GM23338 (cell line): ENCODE data around the gene CXADR. TPM values are rescaled to one million over a fixed set of nuclear protein-coding genes. Genes with fewer than 3 reads are reported as not detected.

ENCODE experiments used
- ATAC-seq: fragments of 200-7000 bp; cut with Tn5 transposase; 3 replicates; pipeline ENCODE4 v1.9.1; 2020
- DNase-seq: peaks from one replicate; pipeline ENCODE4 v3.0.0-alpha.2; 2015; ENCODE audit warnings: low spot score
- H2AFZ ChIP-seq: fragments of 200-600 bp; sonication (generic); 2 replicates; pipeline ENCODE4 v1.8.0; 2016; ENCODE audit warnings: antibody characterized with exemption, mild to moderate bottlenecking, moderate library complexity
- H3F3A ChIP-seq: fragments of 200-600 bp; sonication (generic); replicated peaks from 2 replicates; pipeline ENCODE4 v1.8.0; 2017; ENCODE audit warnings: antibody characterized with exemption, mixed run types, low read depth
- H3K27ac ChIP-seq: fragments of 200-600 bp; sonication (generic); 2 replicates; pipeline ENCODE4 v1.6.1; 2016; ENCODE audit warnings: low read depth
- H3K27me3 ChIP-seq: fragments of 200-600 bp; sonication (generic); 2 replicates; pipeline ENCODE4 v1.8.0; 2016; ENCODE audit warnings: mild to moderate bottlenecking, mixed run types, moderate library complexity; ENCODE audit not compliant: insufficient read depth
- H3K36me3 ChIP-seq: fragments of 200-600 bp; sonication (generic); 2 replicates; pipeline ENCODE4 v1.8.0; 2016; ENCODE audit warnings: mild to moderate bottlenecking; ENCODE audit not compliant: insufficient read depth
- H3K4me1 ChIP-seq: fragments of 200-600 bp; sonication (generic); 2 replicates; pipeline ENCODE4 v1.8.0; 2016; ENCODE audit warnings: mild to moderate bottlenecking, moderate library complexity; ENCODE audit not compliant: insufficient read depth
- H3K4me2 ChIP-seq: fragments of 200-600 bp; sonication (generic); 2 replicates; pipeline ENCODE4 v1.7.1; 2017; ENCODE audit warnings: mixed run types
- H3K4me3 ChIP-seq: fragments of 200-600 bp; sonication (generic); 2 replicates; pipeline ENCODE4 v1.6.1; 2016; ENCODE audit warnings: mixed run types
- H3K79me2 ChIP-seq: fragments of 200-600 bp; sonication (generic); replicated peaks from 2 replicates; pipeline ENCODE4 v1.8.0; 2017; ENCODE audit warnings: mild to moderate bottlenecking; ENCODE audit not compliant: insufficient read depth
- H3K9me2 ChIP-seq: fragments of 200-600 bp; sonication (generic); 2 replicates; pipeline ENCODE4 v1.8.0; 2017; ENCODE audit not compliant: insufficient read depth
- H4K20me1 ChIP-seq: fragments of 200-600 bp; sonication (generic); replicated peaks from 2 replicates; pipeline ENCODE4 v1.8.0; 2017; ENCODE audit warnings: mild to moderate bottlenecking; ENCODE audit not compliant: insufficient read depth
- H3K27ac Mint-ChIP-seq: 2 replicates; pipeline ENCODE4 v1.8.0; 2020; ENCODE audit warnings: inconsistent platforms, mild to moderate bottlenecking, moderate library complexity, mixed read lengths
- H3K27me3 Mint-ChIP-seq: 3 replicates; pipeline ENCODE4 v1.8.0; 2022; ENCODE audit warnings: low read depth, mild to moderate bottlenecking, moderate library complexity, mixed read lengths, inconsistent platforms; ENCODE audit not compliant: insufficient read depth, poor library complexity
- H3K36me3 Mint-ChIP-seq: 3 replicates; pipeline ENCODE4 v1.8.0; 2021; ENCODE audit warnings: low read depth, mild to moderate bottlenecking, inconsistent platforms, moderate library complexity, mixed read lengths
- H3K4me1 Mint-ChIP-seq: 3 replicates; pipeline ENCODE4 v1.8.0; 2020; ENCODE audit warnings: mild to moderate bottlenecking, inconsistent platforms, mixed read lengths
- H3K4me3 Mint-ChIP-seq: 3 replicates; pipeline ENCODE4 v1.8.0; 2021; ENCODE audit warnings: moderate library complexity, mild to moderate bottlenecking, inconsistent platforms, mixed read lengths
- H3K9me3 Mint-ChIP-seq: 3 replicates; pipeline ENCODE4 v1.8.0; 2020; ENCODE audit warnings: moderate library complexity, mild to moderate bottlenecking, inconsistent platforms, mixed read lengths
- CREB1 ChIP-seq: fragments of 250-450 bp; sonication (Bioruptor Pico); IDR thresholded peaks from 2 replicates; pipeline ENCODE4 v1.5.0; 2020; ENCODE audit warnings: low read depth, mild to moderate bottlenecking, moderate library complexity
- EZH2 ChIP-seq: fragments of 200-600 bp; sonication (generic); IDR thresholded peaks from one replicate; pipeline ENCODE4 v1.8.0; 2017; ENCODE audit warnings: antibody characterized with exemption, mild to moderate bottlenecking, low read depth; ENCODE audit not compliant: unreplicated experiment
- EZH2phosphoT487 ChIP-seq: fragments of 200-600 bp; sonication (generic); IDR thresholded peaks from one replicate; pipeline ENCODE4 v1.8.1; 2018; ENCODE audit warnings: antibody characterized with exemption; ENCODE audit not compliant: unreplicated experiment
- JUNB ChIP-seq: IDR thresholded peaks from one replicate; pipeline ENCODE4 v1.6.1; 2016; ENCODE audit warnings: antibody characterized with exemption; ENCODE audit not compliant: unreplicated experiment
- NANOG ChIP-seq: IDR thresholded peaks from 2 replicates; pipeline ENCODE4 v1.6.1; 2016; ENCODE audit warnings: antibody characterized with exemption, borderline replicate concordance
- POLR2AphosphoS5 ChIP-seq: IDR thresholded peaks from 2 replicates; pipeline ENCODE4 v1.6.1; 2016; ENCODE audit warnings: antibody characterized with exemption, low read depth
- STAT1 ChIP-seq: IDR thresholded peaks from one replicate; pipeline ENCODE4 v1.6.1; 2016; ENCODE audit warnings: antibody characterized with exemption; ENCODE audit not compliant: unreplicated experiment
- ZNF114 ChIP-seq: fragments of 250-450 bp; sonication (Bioruptor Pico); IDR thresholded peaks from 2 replicates; pipeline ENCODE4 v1.5.0; 2020; ENCODE audit warnings: mild to moderate bottlenecking, moderate library complexity
- ZNF331 ChIP-seq: fragments of 250-450 bp; sonication (Bioruptor Pico); IDR thresholded peaks from 2 replicates; pipeline ENCODE4 v1.5.0; 2020; ENCODE audit warnings: low read depth, mild to moderate bottlenecking, moderate library complexity
- polyA plus RNA-seq: library from polyadenylated mRNA; unstranded; fragments of >200 nt; fragmentation: Nextera tagmentation; extraction: Ambion mirVana; gene quantifications from 2 replicates; pipeline ENCODE4 v1.2.1, GENCODE V29; 2016
- total RNA-seq: library from RNA; depleted of rRNA; stranded (reverse); fragments of >200 nt; shearing (Covaris generic); gene quantifications from 2 replicates; pipeline ENCODE4 v1.2.3, GENCODE V29; 2014
- TF ChIP-seq, protein P1 (sequence below): IDR thresholded peaks from 2 replicates; pipeline ENCODE4 v1.6.1; 2016; ENCODE audit warnings: antibody characterized with exemption
- TF ChIP-seq, protein P2 (sequence below): fragments of 250-450 bp; sonication (Bioruptor Pico); IDR thresholded peaks from 2 replicates; pipeline ENCODE4 v1.5.0; 2020; ENCODE audit warnings: mild to moderate bottlenecking, moderate library complexity
- TF ChIP-seq, protein P3 (sequence below): IDR thresholded peaks from one replicate; pipeline ENCODE4 v1.6.1; 2018; ENCODE audit warnings: antibody characterized with exemption; ENCODE audit not compliant: unreplicated experiment
- TF ChIP-seq, protein P4 (sequence below), 2 experiments: fragments of 200-600 bp in 1 of 2; sonication (generic) in 1 of 2; conservative IDR thresholded peaks; 2 replicates each; pipeline versions ENCODE4 v1.5.1 to v1.6.1; 2016 to 2017; ENCODE audit warnings: antibody characterized with exemption in 2 of 2, low read depth in 2 of 2, mild to moderate bottlenecking in 2 of 2, moderate library complexity in 1 of 2

Gene CXADR
- total and polyA plus RNA-seq, 2 experiments from 2014 or later: 126 to 207 TPM

GRCh38 chr21:17513214-17514123 lies 626 bp downstream of the CXADR start:
- Histone ChIP-seq H3K27me3 (no peaks in the 10 kb centered on the region), H3K27ac (peak overlapping the region; percentile 79), H3K4me1 (peaks cover 35% of the 10 kb centered on the region), H4K20me1 (peaks cover 26% of the 10 kb centered on the region), H2AFZ (no peak overlapping the region), H3K9me2 (no peaks in the 10 kb centered on the region), H3K79me2 (peaks cover 50% of the 10 kb centered on the region), H3K4me2 (peak overlapping the region; percentile 74), H3K4me3 (peak overlapping the region; percentile 74), H3F3A (no peaks in the 10 kb centered on the region), H3K36me3 (no peaks in the 10 kb centered on the region)
- H3K36me3 Mint-ChIP-seq: peaks cover 33% of the 10 kb centered on the region
- H3K4me3 Mint-ChIP-seq: peak overlapping the region; percentile 94
- H3K9me3 Mint-ChIP-seq: no peaks in the 10 kb centered on the region
- peak; percentile 52 for DNase-seq
- peaks cover 10% of the 10 kb centered on the region for H3K27me3 Mint-ChIP-seq
- TF ChIP-seq, protein P1, sequence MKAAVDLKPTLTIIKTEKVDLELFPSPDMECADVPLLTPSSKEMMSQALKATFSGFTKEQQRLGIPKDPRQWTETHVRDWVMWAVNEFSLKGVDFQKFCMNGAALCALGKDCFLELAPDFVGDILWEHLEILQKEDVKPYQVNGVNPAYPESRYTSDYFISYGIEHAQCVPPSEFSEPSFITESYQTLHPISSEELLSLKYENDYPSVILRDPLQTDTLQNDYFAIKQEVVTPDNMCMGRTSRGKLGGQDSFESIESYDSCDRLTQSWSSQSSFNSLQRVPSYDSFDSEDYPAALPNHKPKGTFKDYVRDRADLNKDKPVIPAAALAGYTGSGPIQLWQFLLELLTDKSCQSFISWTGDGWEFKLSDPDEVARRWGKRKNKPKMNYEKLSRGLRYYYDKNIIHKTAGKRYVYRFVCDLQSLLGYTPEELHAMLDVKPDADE: no peak
- TF ChIP-seq ZNF331 (no peak), EZH2 (no peak), POLR2AphosphoS5 (no peak; the same call in 1 of the 2 replicates), STAT1 (no peak), JUNB (no peak), ZNF114 (no peak), EZH2phosphoT487 (no peak), NANOG (no peak), CREB1 (CRISPR knock-in tag) (no peak)
- TF ChIP-seq, protein P2, sequence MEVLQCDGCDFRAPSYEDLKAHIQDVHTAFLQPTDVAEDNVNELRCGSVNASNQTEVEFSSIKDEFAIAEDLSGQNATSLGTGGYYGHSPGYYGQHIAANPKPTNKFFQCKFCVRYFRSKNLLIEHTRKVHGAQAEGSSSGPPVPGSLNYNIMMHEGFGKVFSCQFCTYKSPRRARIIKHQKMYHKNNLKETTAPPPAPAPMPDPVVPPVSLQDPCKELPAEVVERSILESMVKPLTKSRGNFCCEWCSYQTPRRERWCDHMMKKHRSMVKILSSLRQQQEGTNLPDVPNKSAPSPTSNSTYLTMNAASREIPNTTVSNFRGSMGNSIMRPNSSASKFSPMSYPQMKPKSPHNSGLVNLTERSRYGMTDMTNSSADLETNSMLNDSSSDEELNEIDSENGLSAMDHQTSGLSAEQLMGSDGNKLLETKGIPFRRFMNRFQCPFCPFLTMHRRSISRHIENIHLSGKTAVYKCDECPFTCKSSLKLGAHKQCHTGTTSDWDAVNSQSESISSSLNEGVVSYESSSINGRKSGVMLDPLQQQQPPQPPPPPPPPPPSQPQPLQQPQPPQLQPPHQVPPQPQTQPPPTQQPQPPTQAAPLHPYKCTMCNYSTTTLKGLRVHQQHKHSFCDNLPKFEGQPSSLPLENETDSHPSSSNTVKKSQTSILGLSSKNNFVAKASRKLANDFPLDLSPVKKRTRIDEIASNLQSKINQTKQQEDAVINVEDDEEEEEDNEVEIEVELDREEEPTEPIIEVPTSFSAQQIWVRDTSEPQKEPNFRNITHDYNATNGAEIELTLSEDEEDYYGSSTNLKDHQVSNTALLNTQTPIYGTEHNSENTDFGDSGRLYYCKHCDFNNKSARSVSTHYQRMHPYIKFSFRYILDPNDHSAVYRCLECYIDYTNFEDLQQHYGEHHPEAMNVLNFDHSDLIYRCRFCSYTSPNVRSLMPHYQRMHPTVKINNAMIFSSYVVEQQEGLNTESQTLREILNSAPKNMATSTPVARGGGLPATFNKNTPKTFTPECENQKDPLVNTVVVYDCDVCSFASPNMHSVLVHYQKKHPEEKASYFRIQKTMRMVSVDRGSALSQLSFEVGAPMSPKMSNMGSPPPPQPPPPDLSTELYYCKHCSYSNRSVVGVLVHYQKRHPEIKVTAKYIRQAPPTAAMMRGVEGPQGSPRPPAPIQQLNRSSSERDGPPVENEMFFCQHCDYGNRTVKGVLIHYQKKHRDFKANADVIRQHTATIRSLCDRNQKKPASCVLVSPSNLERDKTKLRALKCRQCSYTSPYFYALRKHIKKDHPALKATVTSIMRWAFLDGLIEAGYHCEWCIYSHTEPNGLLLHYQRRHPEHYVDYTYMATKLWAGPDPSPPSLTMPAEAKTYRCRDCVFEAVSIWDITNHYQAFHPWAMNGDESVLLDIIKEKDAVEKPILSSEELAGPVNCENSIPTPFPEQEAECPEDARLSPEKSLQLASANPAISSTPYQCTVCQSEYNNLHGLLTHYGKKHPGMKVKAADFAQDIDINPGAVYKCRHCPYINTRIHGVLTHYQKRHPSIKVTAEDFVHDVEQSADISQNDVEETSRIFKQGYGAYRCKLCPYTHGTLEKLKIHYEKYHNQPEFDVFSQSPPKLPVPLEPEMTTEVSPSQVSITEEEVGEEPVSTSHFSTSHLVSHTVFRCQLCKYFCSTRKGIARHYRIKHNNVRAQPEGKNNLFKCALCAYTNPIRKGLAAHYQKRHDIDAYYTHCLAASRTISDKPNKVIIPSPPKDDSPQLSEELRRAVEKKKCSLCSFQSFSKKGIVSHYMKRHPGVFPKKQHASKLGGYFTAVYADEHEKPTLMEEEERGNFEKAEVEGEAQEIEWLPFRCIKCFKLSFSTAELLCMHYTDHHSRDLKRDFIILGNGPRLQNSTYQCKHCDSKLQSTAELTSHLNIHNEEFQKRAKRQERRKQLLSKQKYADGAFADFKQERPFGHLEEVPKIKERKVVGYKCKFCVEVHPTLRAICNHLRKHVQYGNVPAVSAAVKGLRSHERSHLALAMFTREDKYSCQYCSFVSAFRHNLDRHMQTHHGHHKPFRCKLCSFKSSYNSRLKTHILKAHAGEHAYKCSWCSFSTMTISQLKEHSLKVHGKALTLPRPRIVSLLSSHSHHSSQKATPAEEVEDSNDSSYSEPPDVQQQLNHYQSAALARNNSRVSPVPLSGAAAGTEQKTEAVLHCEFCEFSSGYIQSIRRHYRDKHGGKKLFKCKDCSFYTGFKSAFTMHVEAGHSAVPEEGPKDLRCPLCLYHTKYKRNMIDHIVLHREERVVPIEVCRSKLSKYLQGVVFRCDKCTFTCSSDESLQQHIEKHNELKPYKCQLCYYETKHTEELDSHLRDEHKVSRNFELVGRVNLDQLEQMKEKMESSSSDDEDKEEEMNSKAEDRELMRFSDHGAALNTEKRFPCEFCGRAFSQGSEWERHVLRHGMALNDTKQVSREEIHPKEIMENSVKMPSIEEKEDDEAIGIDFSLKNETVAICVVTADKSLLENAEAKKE: no peak
- TF ChIP-seq, protein P3, sequence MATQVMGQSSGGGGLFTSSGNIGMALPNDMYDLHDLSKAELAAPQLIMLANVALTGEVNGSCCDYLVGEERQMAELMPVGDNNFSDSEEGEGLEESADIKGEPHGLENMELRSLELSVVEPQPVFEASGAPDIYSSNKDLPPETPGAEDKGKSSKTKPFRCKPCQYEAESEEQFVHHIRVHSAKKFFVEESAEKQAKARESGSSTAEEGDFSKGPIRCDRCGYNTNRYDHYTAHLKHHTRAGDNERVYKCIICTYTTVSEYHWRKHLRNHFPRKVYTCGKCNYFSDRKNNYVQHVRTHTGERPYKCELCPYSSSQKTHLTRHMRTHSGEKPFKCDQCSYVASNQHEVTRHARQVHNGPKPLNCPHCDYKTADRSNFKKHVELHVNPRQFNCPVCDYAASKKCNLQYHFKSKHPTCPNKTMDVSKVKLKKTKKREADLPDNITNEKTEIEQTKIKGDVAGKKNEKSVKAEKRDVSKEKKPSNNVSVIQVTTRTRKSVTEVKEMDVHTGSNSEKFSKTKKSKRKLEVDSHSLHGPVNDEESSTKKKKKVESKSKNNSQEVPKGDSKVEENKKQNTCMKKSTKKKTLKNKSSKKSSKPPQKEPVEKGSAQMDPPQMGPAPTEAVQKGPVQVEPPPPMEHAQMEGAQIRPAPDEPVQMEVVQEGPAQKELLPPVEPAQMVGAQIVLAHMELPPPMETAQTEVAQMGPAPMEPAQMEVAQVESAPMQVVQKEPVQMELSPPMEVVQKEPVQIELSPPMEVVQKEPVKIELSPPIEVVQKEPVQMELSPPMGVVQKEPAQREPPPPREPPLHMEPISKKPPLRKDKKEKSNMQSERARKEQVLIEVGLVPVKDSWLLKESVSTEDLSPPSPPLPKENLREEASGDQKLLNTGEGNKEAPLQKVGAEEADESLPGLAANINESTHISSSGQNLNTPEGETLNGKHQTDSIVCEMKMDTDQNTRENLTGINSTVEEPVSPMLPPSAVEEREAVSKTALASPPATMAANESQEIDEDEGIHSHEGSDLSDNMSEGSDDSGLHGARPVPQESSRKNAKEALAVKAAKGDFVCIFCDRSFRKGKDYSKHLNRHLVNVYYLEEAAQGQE: no peak
- TF ChIP-seq, protein P4, sequence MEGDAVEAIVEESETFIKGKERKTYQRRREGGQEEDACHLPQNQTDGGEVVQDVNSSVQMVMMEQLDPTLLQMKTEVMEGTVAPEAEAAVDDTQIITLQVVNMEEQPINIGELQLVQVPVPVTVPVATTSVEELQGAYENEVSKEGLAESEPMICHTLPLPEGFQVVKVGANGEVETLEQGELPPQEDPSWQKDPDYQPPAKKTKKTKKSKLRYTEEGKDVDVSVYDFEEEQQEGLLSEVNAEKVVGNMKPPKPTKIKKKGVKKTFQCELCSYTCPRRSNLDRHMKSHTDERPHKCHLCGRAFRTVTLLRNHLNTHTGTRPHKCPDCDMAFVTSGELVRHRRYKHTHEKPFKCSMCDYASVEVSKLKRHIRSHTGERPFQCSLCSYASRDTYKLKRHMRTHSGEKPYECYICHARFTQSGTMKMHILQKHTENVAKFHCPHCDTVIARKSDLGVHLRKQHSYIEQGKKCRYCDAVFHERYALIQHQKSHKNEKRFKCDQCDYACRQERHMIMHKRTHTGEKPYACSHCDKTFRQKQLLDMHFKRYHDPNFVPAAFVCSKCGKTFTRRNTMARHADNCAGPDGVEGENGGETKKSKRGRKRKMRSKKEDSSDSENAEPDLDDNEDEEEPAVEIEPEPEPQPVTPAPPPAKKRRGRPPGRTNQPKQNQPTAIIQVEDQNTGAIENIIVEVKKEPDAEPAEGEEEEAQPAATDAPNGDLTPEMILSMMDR (conservative IDR thresholded peaks at IDR 0.05; ENCODE audit: low read depth in 2 of 2): no peak
- peak; percentile 38 for ATAC-seq
- peaks cover 40% of the 10 kb centered on the region for H3K4me1 Mint-ChIP-seq
- peak overlapping the region; percentile 98 for H3K27ac Mint-ChIP-seq
